NK-92 (cell line): ENCODE data around the gene CDKN1A.
"Not testable (repeated sequence)": the region's sequence is repeated elsewhere in the genome, so short reads cannot be mapped to it uniquely, and the experiment has no call there.

Experiments
- DNase-seq: peaks from one replicate; lab custom pipeline; 2025; ENCODE audit not compliant: unreplicated experiment; lab: John Stamatoyannopoulos, UW

CDKN1A gene

GRCh38 chr6:36718560-36718959 is 40.0 kb downstream of the CDKN1A start:
- no peak for DNase-seq

- no peak for DNase-seq
These were observed 40.6 kb downstream of the CDKN1A start for GRCh38 chr6:36719126-36719525.

- no peak for DNase-seq
These were observed 42.0 kb downstream of the CDKN1A start for GRCh38 chr6:36720251-36721141.

- no peak for DNase-seq
These were observed 43.0 kb downstream of the CDKN1A start for GRCh38 chr6:36721369-36722140.

GRCh38 chr6:36722365-36722764 is 43.9 kb downstream of the CDKN1A start:
- no peak for DNase-seq

- DNase-seq: no peak
These were observed 44.4 kb downstream of the CDKN1A start for GRCh38 chr6:36722879-36723278.

- not testable (repeated sequence) for DNase-seq
These were observed 45.5 kb downstream of the CDKN1A start for GRCh38 chr6:36723992-36724391.

- no peak for DNase-seq
These were observed 46.2 kb downstream of the CDKN1A start for GRCh38 chr6:36724514-36725390.

- DNase-seq: no peak
These were observed 47.1 kb downstream of the CDKN1A start for GRCh38 chr6:36725581-36725980.

GRCh38 chr6:36727505-36728021 is 49.0 kb downstream of the CDKN1A start:
- no peak for DNase-seq

- DNase-seq: no peak
These were observed 50.0 kb downstream of the CDKN1A start for GRCh38 chr6:36728289-36729160.

- DNase-seq: no peak
These were observed 50.6 kb downstream of the CDKN1A start for GRCh38 chr6:36729161-36729524.

- no peak for DNase-seq
These were observed 52.2 kb downstream of the CDKN1A start for GRCh38 chr6:36730424-36731380.

GRCh38 chr6:36731622-36732310 is 53.3 kb downstream of the CDKN1A start:
- no peak for DNase-seq

- DNase-seq: no peak
These were observed 54.8 kb downstream of the CDKN1A start for GRCh38 chr6:36733300-36733699.

GRCh38 chr6:36734486-36735060 is 56.1 kb downstream of the CDKN1A start:
- no peak for DNase-seq

- no peak for DNase-seq
These were observed 56.9 kb downstream of the CDKN1A start for GRCh38 chr6:36735110-36736071.
